Measurements from ENCODE around the gene ARL13B. TPM values are rescaled to one million over a fixed set of nuclear protein-coding genes. Genes with fewer than 3 reads are reported as not detected.

Gene ARL13B
- total and polyA plus RNA-seq, 2 donors (not counting 3 experiments of a cell fraction or from before 2014, with no cell fraction given): 3.8 to 8.6 TPM

DNA sequence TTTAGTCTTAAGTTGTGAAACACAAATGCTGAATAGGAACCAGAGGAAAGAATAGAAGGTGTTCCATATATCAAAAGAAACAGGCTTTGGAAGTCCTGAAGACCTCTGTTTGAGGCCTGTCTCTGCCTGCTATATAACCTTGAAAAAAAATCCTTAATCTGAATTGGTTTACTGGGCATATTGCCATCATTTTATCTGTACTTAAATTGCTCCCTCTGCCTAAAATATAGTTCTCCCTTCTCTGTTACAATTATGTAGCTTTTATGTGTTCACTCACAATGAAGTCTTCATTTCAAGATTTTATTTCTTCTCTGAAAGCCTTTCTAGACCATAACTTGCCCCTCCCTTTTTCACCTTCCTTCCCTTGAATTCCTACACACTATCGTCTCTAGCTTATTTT is 21.2 kb downstream of the ARL13B start:
- POLR2A ChIA-PET: no interaction called here
- intact Hi-C loops (cut with micrococcal nuclease): loop anchor here (10.0 kb wide), 2 partner anchors 56 to 254 kb away; no protein-coding TSS in a partner anchor
- Histone ChIP-seq H3K9me1 (replicated peaks; ENCODE audit: control insufficient read depth, extremely low read depth, insufficient read depth, low read length) (no peaks in the 10 kb centered on the region), H3K4me1 (ENCODE audit: control insufficient read depth, extremely low read depth, insufficient read depth, low read length) (peaks cover 3% of the 10 kb centered on the region), H3K27me3 (ENCODE audit: control insufficient read depth in 2 of 2, insufficient read depth in 2 of 2, low read length in 2 of 2) (no peaks in the 10 kb centered on the region), H3K9ac (replicated peaks; ENCODE audit: extremely low read depth, insufficient read depth, low read length) (no peak overlapping the region), H3K4me2 (ENCODE audit: insufficient read depth, low read length) (no peak overlapping the region), H3K36me3 (ENCODE audit: control insufficient read depth in 2 of 2, extremely low read depth in 1 of 2, insufficient read depth in 2 of 2, low read length in 2 of 2) (no peaks in the 10 kb centered on the region), H3K79me2 (ENCODE audit: control insufficient read depth, insufficient read depth, low read length) (no peaks in the 10 kb centered on the region), H2AFZ (ENCODE audit: low read depth, low read length) (no peak overlapping the region), H3K4me3 (replicated peaks in 1 of 3; ENCODE audit: insufficient read depth in 1 of 3, low read depth in 1 of 3, low read length in 3 of 3) (no peak overlapping the region), H4K20me1 (replicated peaks; ENCODE audit: control insufficient read depth, extremely low read depth, insufficient read depth, low read length) (no peaks in the 10 kb centered on the region), H3K27ac (ENCODE audit: insufficient read depth, low read depth, low read length) (no peak overlapping the region), H3K9me3 (replicated peaks; ENCODE audit: control insufficient read depth, insufficient read depth, low read length) (no peaks in the 10 kb centered on the region)
- FAIRE-seq (no peak), DNase-seq (ENCODE audit: low read depth, low spot score) (no peak)
- no TSS peak for BruUV-seq (replicated peaks)
- dilution Hi-C loops (cut with MboI; ENCODE audit: extremely low pct_ligation_motif_present, low sequenced_read_pairs): no loop called here
- TF ChIP-seq MAX (IDR thresholded peaks at IDR 0.05; ENCODE audit: insufficient read depth, insufficient read length) (no peak), FOS (IDR thresholded peaks at IDR 0.05; ENCODE audit: borderline replicate concordance, insufficient read depth, low read length) (no peak), MYC (IDR thresholded peaks at IDR 0.05; ENCODE audit: low read depth, low read length) (no peak), EZH2 (IDR thresholded peaks at IDR 0.05; ENCODE audit: borderline replicate concordance, low read depth, low read length, severe bottlenecking) (no peak), POLR2A (IDR thresholded peaks at IDR 0.05; ENCODE audit: low read depth, low read length) (no peak)
- TF ChIP-seq, protein P1, sequence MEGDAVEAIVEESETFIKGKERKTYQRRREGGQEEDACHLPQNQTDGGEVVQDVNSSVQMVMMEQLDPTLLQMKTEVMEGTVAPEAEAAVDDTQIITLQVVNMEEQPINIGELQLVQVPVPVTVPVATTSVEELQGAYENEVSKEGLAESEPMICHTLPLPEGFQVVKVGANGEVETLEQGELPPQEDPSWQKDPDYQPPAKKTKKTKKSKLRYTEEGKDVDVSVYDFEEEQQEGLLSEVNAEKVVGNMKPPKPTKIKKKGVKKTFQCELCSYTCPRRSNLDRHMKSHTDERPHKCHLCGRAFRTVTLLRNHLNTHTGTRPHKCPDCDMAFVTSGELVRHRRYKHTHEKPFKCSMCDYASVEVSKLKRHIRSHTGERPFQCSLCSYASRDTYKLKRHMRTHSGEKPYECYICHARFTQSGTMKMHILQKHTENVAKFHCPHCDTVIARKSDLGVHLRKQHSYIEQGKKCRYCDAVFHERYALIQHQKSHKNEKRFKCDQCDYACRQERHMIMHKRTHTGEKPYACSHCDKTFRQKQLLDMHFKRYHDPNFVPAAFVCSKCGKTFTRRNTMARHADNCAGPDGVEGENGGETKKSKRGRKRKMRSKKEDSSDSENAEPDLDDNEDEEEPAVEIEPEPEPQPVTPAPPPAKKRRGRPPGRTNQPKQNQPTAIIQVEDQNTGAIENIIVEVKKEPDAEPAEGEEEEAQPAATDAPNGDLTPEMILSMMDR (IDR thresholded peaks at IDR 0.05; ENCODE audit: extremely low read depth in 1 of 2, insufficient read depth in 1 of 2, low read depth in 1 of 2, low read length in 2 of 2): no peak
- CTCF ChIA-PET: interaction anchor here (1.2 to 3.3 kb wide), 3 partner anchors 10 to 68 kb away, joined by 3 to 29 read pairs (median 4); no protein-coding TSS in a partner anchor
